Astrocyte of the cerebellum (primary cell): Measurements from ENCODE around the gene PRKCZ.

ENCODE experiments used
- DNase-seq: peaks from one replicate; pipeline ENCODE4 v3.0.0-alpha.2; 2011; ENCODE audit warnings: low read depth
- H3K4me3 ChIP-seq: 2 replicates; pipeline ENCODE4 v1.5.1; 2011; ENCODE audit warnings: mild to moderate bottlenecking, low read depth, low read length, moderate library complexity
- CTCF ChIP-seq: IDR thresholded peaks from 2 replicates; pipeline ENCODE4 v1.5.1; 2012; ENCODE audit warnings: low read length, low read depth, moderate library complexity, mild to moderate bottlenecking; ENCODE audit errors: missing control alignments
- in situ Hi-C: cut with HindIII; loops from 2 replicates; pipeline ENCODE4 v1.10.0; 2017; ENCODE audit warnings: low sequenced_read_pairs

PRKCZ gene

GRCh38 chr1:2070016-2070415 is 19.8 kb downstream of the PRKCZ start:
- H3K4me3 ChIP-seq: no peak overlapping the region
- no peak for TF ChIP-seq CTCF
- no peak for DNase-seq
- in situ Hi-C loops: no loop called here

GRCh38 chr1:2070800-2071530 is 20.8 kb downstream of the PRKCZ start:
- no peak overlapping the region for H3K4me3 ChIP-seq
- no peak for DNase-seq
- TF ChIP-seq CTCF: no peak
- in situ Hi-C loops: no loop called here

- no peak for DNase-seq
- in situ Hi-C loops: no loop called here
- no peak overlapping the region for H3K4me3 ChIP-seq
- no peak for TF ChIP-seq CTCF
Observed at GRCh38 chr1:2072109-2072806, 22.0 kb downstream of the PRKCZ start.

- no peak for TF ChIP-seq CTCF
- H3K4me3 ChIP-seq: no peak overlapping the region
- in situ Hi-C loops: no loop called here
- no peak for DNase-seq
Observed at GRCh38 chr1:2072891-2073290, 22.7 kb downstream of the PRKCZ start.

- DNase-seq: peak; percentile 20
- TF ChIP-seq CTCF: no peak
- in situ Hi-C loops: no loop called here
- peak overlapping the region; percentile 45 for H3K4me3 ChIP-seq
Observed at GRCh38 chr1:2073382-2074230, 23.4 kb downstream of the PRKCZ start.

- H3K4me3 ChIP-seq: no peak overlapping the region
- TF ChIP-seq CTCF: no peak
- in situ Hi-C loops: no loop called here
- no peak for DNase-seq
Observed at GRCh38 chr1:2074396-2074795, 24.2 kb downstream of the PRKCZ start.
